ENCODE data around the gene DMRTC2. TPM values are rescaled to one million over a fixed set of nuclear protein-coding genes. Genes with fewer than 3 reads are reported as not detected.

Gene DMRTC2
- total and polyA plus RNA-seq, 2 of the 13 experiments (the other 11 are each of a cell fraction or from before 2014, with no cell fraction given) = not detected

GRCh38 chr19:41859618-41860418 is 15.0 kb downstream of the DMRTC2 start, which contains the start of gene RPS19 (continued):
- no peak for TF ChIP-seq ZSCAN29 (CRISPR knock-in tag; conservative IDR thresholded peaks at IDR 0.05)
- no peak; the same call in 1 of the 2 replicates for TF ChIP-seq TMF1 (CRISPR knock-in tag; IDR thresholded peaks at IDR 0.05; ENCODE audit: low read depth)
- no peak for TF ChIP-seq MTF2 (CRISPR knock-in tag; IDR thresholded peaks at IDR 0.05; ENCODE audit: borderline replicate concordance)
- TF ChIP-seq TBX2 (CRISPR knock-in tag; IDR thresholded peaks at IDR 0.05; ENCODE audit: borderline replicate concordance) = peak; percentile 72; the same call in 1 of the 2 replicates
- no peak for TF ChIP-seq SNRNP70 (IDR thresholded peaks at IDR 0.05; ENCODE audit: low read depth, low read length)
- TF ChIP-seq RCOR2 (CRISPR knock-in tag; IDR thresholded peaks at IDR 0.05) = peak; percentile 37; the same call in 1 of the 2 replicates
- TF ChIP-seq RAD51 (IDR thresholded peaks at IDR 0.05; ENCODE audit: borderline replicate concordance) = no peak
- no peak for TF ChIP-seq ARNT (IDR thresholded peaks at IDR 0.05)
- TF ChIP-seq ZSCAN30 (CRISPR knock-in tag; IDR thresholded peaks at IDR 0.05) = no peak
- TF ChIP-seq ZNF343 (CRISPR knock-in tag; IDR thresholded peaks at IDR 0.05) = no peak
- 0 out of 2 replicates have a peak, but pooled peaks have one; percentile 60 for TF ChIP-seq CAMTA2 (CRISPR knock-in tag; IDR thresholded peaks at IDR 0.05; ENCODE audit: borderline replicate concordance)
- TF ChIP-seq ISX (CRISPR knock-in tag; conservative IDR thresholded peaks at IDR 0.05) = no peak
- no peak for TF ChIP-seq SMAD1 (CRISPR knock-in tag; IDR thresholded peaks at IDR 0.05; ENCODE audit: borderline replicate concordance, low read depth)
- no peak for TF ChIP-seq MEIS2 (CRISPR knock-in tag; IDR thresholded peaks at IDR 0.05)
- peak; percentile 82 for TF ChIP-seq ZNF746 (CRISPR knock-in tag; IDR thresholded peaks at IDR 0.05)
- no peak for TF ChIP-seq ZNF672 (CRISPR knock-in tag; IDR thresholded peaks at IDR 0.05)
- TF ChIP-seq ADNP (CRISPR knock-in tag; IDR thresholded peaks at IDR 0.05) = no peak
- TF ChIP-seq ZNF768 (CRISPR knock-in tag; IDR thresholded peaks at IDR 0.05) = peak; percentile 62
- no peak for TF ChIP-seq MBD4 (IDR thresholded peaks at IDR 0.05; ENCODE audit: borderline replicate concordance, low read length)
- TF ChIP-seq ZNF563 (CRISPR knock-in tag; IDR thresholded peaks at IDR 0.05) = no peak; the same call in none of the 2 replicates
- peak; percentile 93; the same call in 1 of the 2 replicates for TF ChIP-seq SIN3A (IDR thresholded peaks at IDR 0.05; ENCODE audit: borderline replicate concordance, low read depth, low read length)
- TF ChIP-seq ZNF597 (CRISPR knock-in tag; IDR thresholded peaks at IDR 0.05) = no peak
- TF ChIP-seq REST (IDR thresholded peaks at IDR 0.05; ENCODE audit: borderline replicate concordance in 1 of 2, low read depth in 1 of 2, low read length in 2 of 2) = peak in 1 of 2 experiments; percentile 57; a peak in 1 of 4 replicates
- TF ChIP-seq KMT2A (CRISPR knock-in tag; IDR thresholded peaks at IDR 0.05) = peak; percentile 48
- peak; percentile 97 for TF ChIP-seq NR2C2 (CRISPR knock-in tag; IDR thresholded peaks at IDR 0.05; ENCODE audit: borderline replicate concordance)
